Body of pancreas (tissue), 4 donors: ENCODE results near the gene ARHGAP22.

ENCODE experiments used
- POLR2A ChIP-seq, 3 donors: fragments of 450-650 bp; IDR thresholded peaks; one replicate each; pipeline ENCODE4 v1.6.1; 2016; ENCODE audit warnings: antibody characterized with exemption in 3 of 3, mild to moderate bottlenecking in 2 of 3
- TF ChIP-seq, protein P1 (sequence below), 7 experiments: fragments of 450-650 bp in 4 of 7; fragments of 200-600 bp in 3 of 7; sonication (generic) in 3 of 7; IDR thresholded peaks; one replicate each; pipeline ENCODE4 v1.5.1; 2016 to 2019; ENCODE audit warnings: antibody characterized with exemption in 7 of 7

DNA sequence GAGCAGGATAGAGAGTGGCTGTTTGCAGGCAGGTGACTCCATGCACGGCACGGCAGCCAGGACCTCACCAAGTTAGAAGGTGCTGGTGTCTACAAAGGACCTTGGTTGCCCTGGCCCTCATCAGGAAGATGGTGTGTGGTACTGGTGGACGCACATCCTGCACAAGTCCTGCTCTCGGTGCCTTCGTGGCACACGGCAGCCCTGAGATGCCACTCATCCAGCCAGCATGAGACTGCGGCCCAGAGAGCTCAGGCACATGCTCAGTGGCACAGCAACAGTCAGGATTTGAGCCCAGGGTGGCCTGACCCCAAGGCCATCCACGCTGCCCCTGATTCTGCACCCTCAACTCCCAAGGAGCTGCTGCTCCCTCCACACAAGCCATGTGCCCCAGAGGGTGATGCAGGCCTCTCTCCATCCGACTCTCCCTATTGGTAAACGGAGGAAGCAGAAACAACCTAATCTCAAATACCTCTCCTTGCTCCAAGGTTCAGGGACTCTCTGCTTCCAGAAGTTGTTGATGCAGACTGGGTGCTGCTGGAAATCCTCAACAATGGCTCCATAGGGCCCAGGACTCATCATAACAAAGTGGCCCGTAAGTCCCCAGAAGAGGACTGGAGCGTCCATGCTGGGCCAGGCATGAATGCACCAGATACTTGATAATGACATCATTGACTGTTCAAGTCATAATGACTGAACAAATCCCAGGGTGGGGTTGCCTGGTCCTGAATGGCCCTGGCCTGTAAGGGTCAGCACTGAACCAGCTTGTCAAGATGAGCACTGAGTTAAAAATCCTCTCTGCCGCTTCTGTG is 93.6 kb downstream of the ARHGAP22 start:
- no peak for TF ChIP-seq POLR2A (IDR thresholded peaks at IDR 0.05)
- TF ChIP-seq, protein P1, sequence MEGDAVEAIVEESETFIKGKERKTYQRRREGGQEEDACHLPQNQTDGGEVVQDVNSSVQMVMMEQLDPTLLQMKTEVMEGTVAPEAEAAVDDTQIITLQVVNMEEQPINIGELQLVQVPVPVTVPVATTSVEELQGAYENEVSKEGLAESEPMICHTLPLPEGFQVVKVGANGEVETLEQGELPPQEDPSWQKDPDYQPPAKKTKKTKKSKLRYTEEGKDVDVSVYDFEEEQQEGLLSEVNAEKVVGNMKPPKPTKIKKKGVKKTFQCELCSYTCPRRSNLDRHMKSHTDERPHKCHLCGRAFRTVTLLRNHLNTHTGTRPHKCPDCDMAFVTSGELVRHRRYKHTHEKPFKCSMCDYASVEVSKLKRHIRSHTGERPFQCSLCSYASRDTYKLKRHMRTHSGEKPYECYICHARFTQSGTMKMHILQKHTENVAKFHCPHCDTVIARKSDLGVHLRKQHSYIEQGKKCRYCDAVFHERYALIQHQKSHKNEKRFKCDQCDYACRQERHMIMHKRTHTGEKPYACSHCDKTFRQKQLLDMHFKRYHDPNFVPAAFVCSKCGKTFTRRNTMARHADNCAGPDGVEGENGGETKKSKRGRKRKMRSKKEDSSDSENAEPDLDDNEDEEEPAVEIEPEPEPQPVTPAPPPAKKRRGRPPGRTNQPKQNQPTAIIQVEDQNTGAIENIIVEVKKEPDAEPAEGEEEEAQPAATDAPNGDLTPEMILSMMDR (IDR thresholded peaks at IDR 0.05) = no peak
